SKM-1 (cell line): ENCODE results near the gene TTYH2.

ENCODE experiments used
- DNase-seq: peaks from one replicate; lab custom pipeline; 2025; ENCODE audit not compliant: unreplicated experiment; lab: John Stamatoyannopoulos, UW

Gene TTYH2

DNA sequence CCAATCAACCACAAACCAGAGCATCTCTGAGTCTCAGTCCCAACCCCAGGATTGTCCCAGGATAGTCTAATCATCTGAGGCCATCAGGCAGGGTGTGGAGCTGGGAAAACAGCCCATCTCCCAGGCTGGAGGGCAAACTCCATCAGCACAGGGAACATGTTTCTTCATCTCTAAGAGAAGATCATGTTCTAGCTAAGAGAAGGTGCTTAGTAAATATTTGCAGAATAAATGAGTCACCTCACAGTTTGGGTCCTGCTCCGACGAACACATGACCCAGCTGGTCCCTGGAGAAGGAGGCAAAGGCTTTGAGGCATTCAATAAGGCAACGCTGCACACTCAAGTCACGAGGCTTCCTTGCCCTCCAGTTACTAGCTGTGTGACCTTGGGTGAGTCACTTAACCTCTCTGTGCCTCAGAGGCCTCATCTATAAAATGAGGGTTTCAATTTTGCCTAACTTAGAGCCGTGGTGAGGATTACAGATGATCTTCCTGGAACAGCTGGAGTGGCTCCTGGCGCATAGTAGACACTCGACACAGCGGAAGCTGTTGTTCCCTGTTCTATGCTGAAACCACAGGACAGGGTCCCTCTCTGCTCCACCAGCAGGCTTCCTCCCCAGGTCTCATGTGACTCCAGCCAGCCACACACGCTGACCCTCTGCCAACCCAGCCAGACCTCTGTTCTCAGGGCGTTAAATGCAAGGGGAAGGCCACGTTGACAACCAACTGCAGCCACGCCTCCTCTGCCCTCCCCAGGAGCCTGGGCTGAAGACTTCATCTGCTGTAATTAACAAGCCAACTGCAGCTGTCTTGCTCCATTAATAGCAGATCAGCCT is 20.2 kb upstream of the TTYH2 start:
- DNase-seq: no peak

GRCh38 chr17:74194682-74195081 is 18.7 kb upstream of the TTYH2 start:
- no peak for DNase-seq

DNA sequence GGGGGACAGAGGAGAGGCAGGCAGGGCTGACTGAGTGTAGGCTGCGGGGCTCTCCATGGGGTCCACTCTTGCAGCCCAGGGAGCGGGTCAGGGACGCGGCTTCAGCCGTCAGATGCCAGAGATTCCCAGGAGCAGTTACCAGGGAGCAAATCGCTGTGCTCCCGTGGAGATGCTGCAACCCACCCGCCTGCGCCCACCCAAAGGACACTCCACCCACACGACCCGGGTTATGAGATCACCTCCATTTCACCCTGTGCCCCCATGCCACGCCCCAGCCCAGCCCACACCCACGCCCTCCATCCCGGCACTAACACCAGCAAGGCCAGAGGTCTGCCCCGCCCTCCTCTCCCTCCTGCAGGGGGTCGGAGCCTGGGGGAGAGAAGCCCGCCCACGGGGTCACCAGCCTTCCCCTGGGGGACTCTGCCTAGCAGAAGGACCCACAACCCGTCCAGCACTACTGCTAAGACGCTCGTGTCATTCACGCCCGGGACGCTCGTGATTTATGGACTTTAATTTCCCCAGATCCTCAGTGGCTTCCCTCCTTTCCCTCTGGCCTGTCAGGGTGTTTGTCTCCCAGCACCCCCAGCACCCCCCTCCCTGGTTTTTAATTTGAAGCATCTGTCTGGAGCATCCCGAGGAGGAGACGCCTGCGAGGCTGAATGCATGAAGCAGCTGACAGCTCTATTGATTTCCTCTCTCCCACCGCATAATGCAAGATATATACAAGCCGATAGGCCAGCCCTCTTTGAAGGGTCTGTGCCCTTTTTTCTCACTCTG is 16.6 kb upstream of the TTYH2 start:
- DNase-seq: no peak

DNA sequence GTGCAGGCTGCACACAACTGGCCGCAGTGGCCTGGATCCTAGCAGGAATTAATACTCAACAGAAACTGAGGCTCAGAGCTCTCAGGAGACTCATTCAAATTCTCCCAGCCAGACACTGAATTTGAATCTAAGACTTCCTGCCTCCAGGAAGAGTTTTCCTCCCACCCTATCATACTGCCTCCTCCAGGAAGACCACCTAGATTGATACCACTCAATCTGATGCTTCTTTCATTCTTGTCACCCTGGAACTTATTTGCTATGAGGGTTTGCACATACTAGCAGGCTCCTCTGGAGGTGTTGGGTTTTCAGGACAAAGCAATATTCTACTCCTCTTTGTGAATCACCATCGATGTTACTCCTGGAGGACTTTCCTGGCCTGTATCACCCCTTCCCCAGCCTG is 15.6 kb upstream of the TTYH2 start:
- no peak for DNase-seq

DNA sequence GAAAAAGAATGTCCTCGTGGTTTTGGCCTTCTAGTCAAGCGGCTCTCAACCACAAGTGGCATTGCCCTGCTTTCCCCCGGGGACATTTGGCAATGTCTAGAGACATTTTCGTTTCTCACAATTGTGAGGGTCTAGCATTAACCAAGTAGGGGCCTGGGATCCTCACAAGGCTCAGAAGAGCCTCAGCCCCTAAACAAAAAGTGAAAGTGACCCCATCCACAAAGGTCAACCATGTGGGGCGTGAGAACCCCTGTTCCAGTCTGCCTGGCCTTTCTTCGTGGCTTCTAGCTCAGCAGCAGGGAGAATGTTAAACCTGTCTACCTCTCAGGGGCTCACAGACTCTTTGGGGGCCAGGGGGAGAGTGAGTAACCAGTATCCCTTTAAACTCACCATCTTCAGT is 14.7 kb upstream of the TTYH2 start:
- no peak for DNase-seq

GRCh38 chr17:74199306-74200092 is 13.9 kb upstream of the TTYH2 start:
- DNase-seq: peak; percentile 45

DNA sequence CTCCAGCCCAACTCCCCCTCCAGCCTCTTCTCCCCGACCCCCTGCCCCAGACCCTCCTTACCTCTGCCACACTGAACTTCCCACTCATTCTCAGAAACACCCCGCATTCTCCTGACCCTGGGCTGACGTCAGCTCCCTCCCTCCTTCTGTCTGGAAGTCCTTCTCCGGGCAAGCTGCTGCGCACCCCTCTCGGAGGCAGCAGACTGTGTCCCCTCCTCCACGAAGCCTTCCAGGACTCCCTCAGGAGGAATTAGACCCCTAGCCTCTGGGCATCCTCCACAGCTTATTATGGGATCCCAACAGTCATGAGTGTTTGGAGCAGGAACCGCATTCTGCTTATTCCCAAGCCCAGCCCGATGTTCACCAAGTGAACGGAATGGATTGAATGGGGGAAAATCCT is 13.3 kb upstream of the TTYH2 start:
- DNase-seq: no peak

- no peak for DNase-seq
Observed at GRCh38 chr17:74201250-74201649, 12.1 kb upstream of the TTYH2 start.

DNA sequence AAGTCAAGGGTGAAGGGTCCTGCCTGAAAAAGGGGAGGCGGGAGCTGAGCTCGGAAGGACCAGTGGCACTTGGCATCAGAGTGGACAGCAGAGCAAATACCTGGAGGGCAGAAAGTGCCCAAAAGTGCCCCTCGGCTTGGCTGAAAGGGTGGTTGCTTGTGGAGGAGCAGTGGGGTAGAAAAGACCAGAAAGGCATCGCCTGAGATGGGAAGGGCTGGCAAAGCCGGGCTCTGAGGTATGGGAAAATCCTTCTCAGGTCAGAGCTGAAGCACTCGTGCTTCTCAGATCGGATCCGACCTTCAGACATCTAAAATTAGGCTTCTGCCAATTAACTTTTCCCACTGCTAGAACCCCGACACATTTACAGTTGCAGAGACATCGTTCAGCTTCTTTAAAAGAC is 11.4 kb upstream of the TTYH2 start:
- DNase-seq: no peak

DNA sequence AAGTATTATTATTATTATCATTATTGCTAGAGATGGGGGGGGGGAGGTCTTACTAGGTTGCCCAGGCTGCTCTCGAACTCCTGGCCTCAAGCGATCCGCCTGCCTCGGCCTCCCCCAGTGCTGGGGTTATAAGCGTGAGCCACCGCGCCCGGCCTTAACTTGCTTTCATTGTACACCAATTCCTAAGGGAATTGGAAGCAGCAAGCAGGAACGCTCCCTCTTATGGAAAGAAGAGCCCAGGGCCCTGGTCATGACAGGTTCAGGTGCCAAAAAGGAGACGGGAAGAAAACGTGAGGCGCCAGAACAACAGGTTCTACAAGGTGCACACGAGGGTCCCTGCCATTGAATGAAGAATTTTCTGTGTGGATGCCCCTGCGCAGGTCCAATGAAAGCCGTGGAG is 10.4 kb upstream of the TTYH2 start:
- no peak for DNase-seq

GRCh38 chr17:74203439-74204240 is 9.7 kb upstream of the TTYH2 start, which contains the start of gene RPL38:
Gene RPL38 (plus strand): TSS chr17:74203678. CDS start chr17:74203956, 278 bp downstream.
- peak; percentile 91 for DNase-seq

DNA sequence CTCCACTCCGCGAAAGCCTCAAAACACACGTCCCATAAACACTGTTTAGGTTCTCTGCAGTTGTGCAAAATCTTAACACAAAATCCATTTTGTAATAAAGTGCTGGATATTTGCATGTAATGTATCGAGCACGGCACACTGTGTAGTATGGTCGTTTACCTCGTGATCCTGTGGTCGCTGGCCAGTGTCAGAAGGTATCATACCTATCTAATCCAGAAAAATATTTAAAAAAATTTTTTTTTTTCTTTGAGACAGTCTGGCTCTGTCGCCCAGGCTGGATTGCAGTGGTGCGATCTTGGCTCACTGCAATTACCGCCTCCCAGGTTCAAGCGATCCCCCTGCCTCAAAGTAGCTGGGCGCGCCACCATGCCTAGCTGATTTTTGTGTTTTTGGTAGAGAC is 8.9 kb upstream of the TTYH2 start:
- DNase-seq: no peak

DNA sequence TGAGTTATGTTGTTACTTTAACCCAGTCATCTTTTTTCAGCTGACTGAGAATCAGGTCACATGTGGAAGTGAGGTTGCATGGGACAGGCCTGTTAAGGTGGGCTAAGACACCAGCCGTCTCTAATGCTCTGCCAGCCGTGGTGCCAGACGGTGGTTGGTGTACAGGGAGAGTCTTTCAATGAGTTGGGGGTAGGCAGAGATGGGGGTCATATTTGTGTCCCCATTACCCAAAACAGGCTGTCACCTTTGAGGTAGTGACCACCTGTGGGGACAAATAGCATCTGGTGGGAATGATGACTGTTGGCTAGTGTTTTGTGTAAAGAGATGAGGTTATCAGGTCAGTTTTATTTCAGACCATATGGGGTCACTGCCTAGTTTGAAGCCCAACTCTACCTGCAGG is 8.1 kb upstream of the TTYH2 start:
- no peak for DNase-seq

DNA sequence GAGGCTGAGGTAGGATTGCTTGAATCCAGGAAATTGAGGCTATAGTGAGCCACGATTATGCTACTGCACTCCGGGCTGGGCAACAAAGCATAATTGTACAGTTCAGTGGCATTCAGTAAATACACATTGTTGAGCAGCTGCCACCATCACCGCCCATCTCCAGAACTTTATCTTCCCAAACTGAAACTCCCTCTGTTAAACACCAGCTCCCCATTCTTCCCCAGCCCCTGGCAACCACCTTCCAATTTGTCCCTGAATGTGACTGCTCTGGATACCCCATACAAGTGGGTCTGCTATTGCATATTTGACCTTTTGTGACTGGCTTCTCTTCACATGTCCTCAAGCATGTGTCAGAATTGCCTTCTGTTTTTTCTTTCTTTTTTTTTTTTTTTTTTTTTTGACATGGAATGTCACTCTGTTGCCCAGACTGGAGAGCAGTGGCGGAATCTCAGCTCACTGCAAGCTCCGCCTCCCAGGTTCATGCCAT is 7.0 kb upstream of the TTYH2 start:
- DNase-seq: no peak

DNA sequence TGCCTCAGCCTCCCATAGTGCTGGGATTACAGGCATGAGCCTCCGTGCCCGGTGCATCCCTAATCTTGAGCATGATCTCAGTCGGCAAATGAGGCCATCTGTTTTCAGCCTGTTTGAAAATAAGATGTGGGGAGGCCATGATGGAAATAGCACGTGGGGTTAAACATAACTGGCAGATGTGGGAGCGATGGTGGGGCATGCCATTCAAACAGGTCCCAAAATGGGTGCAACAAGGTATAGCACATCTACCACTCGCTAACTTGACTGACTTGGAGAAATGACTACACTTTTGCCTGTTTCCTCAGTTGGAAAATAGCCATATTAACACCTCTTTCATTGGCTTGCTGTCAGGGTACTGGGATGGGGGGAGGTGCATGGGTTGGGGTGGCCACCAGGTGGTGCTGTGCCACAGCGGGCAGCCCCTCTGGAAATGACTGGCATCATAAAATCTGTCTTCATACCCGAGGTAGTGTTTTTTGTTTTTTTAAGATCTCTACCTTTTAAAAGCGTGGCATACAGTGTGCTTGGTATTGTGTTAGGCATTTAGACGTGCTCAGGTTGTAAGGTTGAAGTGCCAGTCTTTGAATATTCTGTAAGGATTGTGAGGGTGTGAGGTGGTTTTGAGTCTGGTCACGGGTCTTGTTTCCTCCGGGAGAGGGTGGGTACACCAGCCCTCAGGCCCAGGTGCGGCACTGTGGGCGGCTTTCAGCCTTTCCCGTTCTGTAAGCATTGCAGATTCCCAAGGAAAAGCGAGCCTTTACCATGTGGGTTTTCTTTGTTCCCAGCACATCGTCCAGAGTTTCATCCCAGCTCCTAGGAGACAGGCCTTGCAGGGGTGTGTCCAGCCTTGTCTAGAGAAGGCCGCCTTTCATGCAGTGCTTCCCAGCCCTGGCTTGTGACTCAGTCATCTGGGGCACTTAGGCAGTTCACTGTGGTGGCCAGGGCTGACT is 2.9 kb upstream of the TTYH2 start:
- peak; percentile 31 for DNase-seq

GRCh38 chr17:74211141-74211911 is 2.0 kb upstream of the TTYH2 start:
- no peak for DNase-seq

DNA sequence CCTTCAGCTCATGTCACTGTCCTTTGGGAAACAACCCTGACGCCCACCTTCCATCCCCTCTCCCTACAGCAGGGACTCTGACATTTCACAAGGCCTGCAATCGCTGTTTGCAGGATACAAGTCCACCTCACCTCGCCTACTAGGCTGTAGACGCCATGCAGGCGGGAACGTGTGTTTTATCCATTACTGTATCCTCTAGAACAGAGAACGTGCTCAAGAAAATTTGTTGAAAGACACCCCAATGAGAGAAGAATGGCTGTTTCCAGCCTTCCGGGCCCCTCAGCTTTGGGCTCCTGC is 1.5 kb upstream of the TTYH2 start:
- no peak for DNase-seq

- no peak for DNase-seq
Observed at GRCh38 chr17:74212209-74212912, 1.0 kb upstream of the TTYH2 start.
